Tibial nerve (tissue), 4 donors: Measurements from ENCODE around the gene PDE3A. TPM values are rescaled to one million over a fixed set of nuclear protein-coding genes. Genes with fewer than 3 reads are reported as not detected.

ENCODE experiments used
- DNase-seq, 2 donors: peaks; one replicate each; pipeline ENCODE4 v3.0.0-alpha.2; 2019; ENCODE audit warnings: low spot score in 2 of 2
- H3K27ac ChIP-seq, 4 donors: fragments of 200-600 bp; sonication (generic) in 3 of 4; one replicate each; pipeline ENCODE4 v1.5.1; 2017 to 2019; ENCODE audit warnings: mild to moderate bottlenecking in 1 of 4
- H3K27me3 ChIP-seq, 2 donors: fragments of 200-600 bp; sonication (generic) in 1 of 2; one replicate each; pipeline versions ENCODE4 v1.5.1 to v1.6.0; 2017 to 2019
- H3K36me3 ChIP-seq, 3 donors: fragments of 200-600 bp; sonication (generic); one replicate each; pipeline ENCODE4 v1.5.1; 2018 to 2019
- H3K4me1 ChIP-seq, 4 donors: fragments of 200-600 bp; sonication (generic) in 3 of 4; one replicate each; pipeline ENCODE4 v1.5.1; 2017 to 2019
- H3K4me3 ChIP-seq, 4 donors: fragments of 200-600 bp; sonication (generic) in 3 of 4; one replicate each; pipeline ENCODE4 v1.5.1; 2017 to 2019; ENCODE audit warnings: mild to moderate bottlenecking in 1 of 4, moderate library complexity in 1 of 4
- H3K9me3 ChIP-seq, 4 donors: fragments of 200-600 bp; sonication (generic) in 3 of 4; one replicate each; pipeline ENCODE4 v1.5.1; 2017 to 2019
- CTCF ChIP-seq, 5 experiments: fragments of 200-600 bp in 3 of 5; fragments of 450-650 bp in 2 of 5; sonication (generic) in 3 of 5; IDR thresholded peaks; one replicate each; pipeline ENCODE4 v1.5.1; 2016 to 2019; ENCODE audit warnings: antibody characterized with exemption in 5 of 5, mild to moderate bottlenecking in 3 of 5, moderate library complexity in 2 of 5
- EP300 ChIP-seq, 2 donors: sonication (generic); formaldehyde crosslinking; IDR thresholded peaks; one replicate each; pipeline ENCODE4 v1.6.1; 2017; ENCODE audit warnings: antibody characterized with exemption in 2 of 2, mild to moderate bottlenecking in 1 of 2
- POLR2A ChIP-seq, 2 donors: fragments of 450-650 bp; IDR thresholded peaks; one replicate each; pipeline ENCODE4 v1.6.1; 2017; ENCODE audit warnings: antibody characterized with exemption in 2 of 2, mild to moderate bottlenecking in 2 of 2, moderate library complexity in 2 of 2
- WGBS, 2 donors: methylation state at CpG; one replicate each; pipeline ENCODE4 v1.1.5; 2018; 5-methylcytosine and 5-hydroxymethylcytosine counted together
- total RNA-seq, 4 donors: library from RNA; depleted of rRNA; stranded (reverse); fragments of >200 nt; gene quantifications; one replicate each; pipeline ENCODE4 v1.1.0, GENCODE V29; 2016

The PDE3A gene
- total RNA-seq, 4 donors from 2014 or later, result 11.4 to 17.6 (median 12.9) TPM

- Histone ChIP-seq H3K9me3 (no peaks in the 10 kb centered on the region), H3K27ac (no peak overlapping the region), H3K4me3 (no peak overlapping the region), H3K27me3 (no peaks in the 10 kb centered on the region), H3K4me1 (peaks cover 0 to 3% (median 0%) of the 10 kb centered on the region in 4 donors), H3K36me3 (no peaks in the 10 kb centered on the region)
- TF ChIP-seq CTCF (IDR thresholded peaks at IDR 0.05), result no peak
- TF ChIP-seq POLR2A (IDR thresholded peaks at IDR 0.05), result no peak
- TF ChIP-seq EP300 (IDR thresholded peaks at IDR 0.05), result no peak
- 87% methylated on average over 5 of the region's 5 CpGs for WGBS, 2 donors
- no peak for DNase-seq
Measured at GRCh38 chr12:20393707-20394106, 25.4 kb downstream of the PDE3A start.

GRCh38 chr12:20395791-20396550 is 27.6 kb downstream of the PDE3A start:
- no peak overlapping the region for H3K4me3 ChIP-seq
- no peaks in the 10 kb centered on the region for H3K36me3 ChIP-seq
- H3K27ac ChIP-seq, result no peak overlapping the region
- no peaks in the 10 kb centered on the region for H3K9me3 ChIP-seq
- H3K4me1 ChIP-seq, result peaks cover 0 to 3% (median 0%) of the 10 kb centered on the region in 4 donors
- 93 to 94% methylated on average over 6 of the region's 6 CpGs for WGBS, 2 donors
- TF ChIP-seq CTCF (IDR thresholded peaks at IDR 0.05) (no peak), POLR2A (IDR thresholded peaks at IDR 0.05) (no peak), EP300 (IDR thresholded peaks at IDR 0.05) (no peak)
- no peak for DNase-seq
- no peaks in the 10 kb centered on the region for H3K27me3 ChIP-seq

GRCh38 chr12:20398686-20399085 is 30.3 kb downstream of the PDE3A start:
- peaks cover 0 to 3% (median 0%) of the 10 kb centered on the region in 4 donors for H3K4me1 ChIP-seq
- DNase-seq, result peak in 1 of 2 donors; percentile 27
- no peaks in the 10 kb centered on the region for H3K9me3 ChIP-seq
- no peak overlapping the region for H3K4me3 ChIP-seq
- H3K36me3 ChIP-seq, result no peaks in the 10 kb centered on the region
- H3K27me3 ChIP-seq, result no peaks in the 10 kb centered on the region
- no peak for TF ChIP-seq CTCF (IDR thresholded peaks at IDR 0.05)
- peak in 1 of 2 donors; percentile 62 for TF ChIP-seq EP300 (IDR thresholded peaks at IDR 0.05)
- TF ChIP-seq POLR2A (IDR thresholded peaks at IDR 0.05), result no peak
- WGBS, 2 donors, result 52 to 55% methylated on average over 2 of the region's 2 CpGs
- H3K27ac ChIP-seq, result no peak overlapping the region

GRCh38 chr12:20400003-20400402 is 31.7 kb downstream of the PDE3A start:
- no peak for DNase-seq
- Histone ChIP-seq H3K27ac (no peak overlapping the region), H3K9me3 (no peaks in the 10 kb centered on the region), H3K4me3 (no peak overlapping the region), H3K27me3 (no peaks in the 10 kb centered on the region), H3K4me1 (peaks cover 0 to 3% (median 0%) of the 10 kb centered on the region in 4 donors), H3K36me3 (no peaks in the 10 kb centered on the region)
- 87 to 97% methylated on average over 6 of the region's 6 CpGs for WGBS, 2 donors
- TF ChIP-seq EP300 (IDR thresholded peaks at IDR 0.05), result no peak
- no peak for TF ChIP-seq CTCF (IDR thresholded peaks at IDR 0.05)
- no peak for TF ChIP-seq POLR2A (IDR thresholded peaks at IDR 0.05)

- Histone ChIP-seq H3K4me3 (no peak overlapping the region), H3K27me3 (no peaks in the 10 kb centered on the region), H3K27ac (no peak overlapping the region), H3K36me3 (no peaks in the 10 kb centered on the region), H3K9me3 (no peaks in the 10 kb centered on the region), H3K4me1 (peaks cover 0 to 3% (median 0%) of the 10 kb centered on the region in 4 donors)
- no peak for DNase-seq
- TF ChIP-seq POLR2A (IDR thresholded peaks at IDR 0.05), result no peak
- TF ChIP-seq CTCF (IDR thresholded peaks at IDR 0.05), result no peak
- TF ChIP-seq EP300 (IDR thresholded peaks at IDR 0.05), result no peak
- WGBS, 2 donors, result 58 to 63% methylated on average over 2 of the region's 2 CpGs
Measured at GRCh38 chr12:20403230-20403629, 34.9 kb downstream of the PDE3A start.
